Hepatocyte (in vitro differentiated cells): ENCODE measurements around the gene CSHL1.
"Not testable (repeated sequence)": the region's sequence is repeated elsewhere in the genome, so short reads cannot be mapped to it uniquely, and the experiment has no call there.

Source experiments
- CTCF ChIP-seq: fragments of 200-600 bp; sonication (generic); IDR thresholded peaks from 2 replicates; pipeline ENCODE4 v1.5.1; 2016; ENCODE audit warnings: antibody characterized with exemption, mild to moderate bottlenecking; ENCODE audit not compliant: poor library complexity
- EZH2phosphoT487 ChIP-seq: fragments of 200-600 bp; sonication (generic); IDR thresholded peaks from one replicate; pipeline ENCODE4 v1.6.1; 2018; ENCODE audit warnings: antibody characterized with exemption, mild to moderate bottlenecking, low read depth, moderate library complexity; ENCODE audit not compliant: unreplicated experiment, severe bottlenecking

GRCh38 chr17:63920050-63920449 is 9.0 kb upstream of the CSHL1 start:
- TF ChIP-seq CTCF, EZH2phosphoT487: not testable (repeated sequence)
